ENCODE measurements around the gene PCDHGC3. TPM values are rescaled to one million over a fixed set of nuclear protein-coding genes. Genes with fewer than 3 reads are reported as not detected.
A peak's percentile ranks its signal among the peaks of the same experiment; 100 is the strongest.

PCDHGC3 gene
- total and polyA plus RNA-seq, 12 donors, result 8.7 to 112 (median 77.6) TPM

DNA sequence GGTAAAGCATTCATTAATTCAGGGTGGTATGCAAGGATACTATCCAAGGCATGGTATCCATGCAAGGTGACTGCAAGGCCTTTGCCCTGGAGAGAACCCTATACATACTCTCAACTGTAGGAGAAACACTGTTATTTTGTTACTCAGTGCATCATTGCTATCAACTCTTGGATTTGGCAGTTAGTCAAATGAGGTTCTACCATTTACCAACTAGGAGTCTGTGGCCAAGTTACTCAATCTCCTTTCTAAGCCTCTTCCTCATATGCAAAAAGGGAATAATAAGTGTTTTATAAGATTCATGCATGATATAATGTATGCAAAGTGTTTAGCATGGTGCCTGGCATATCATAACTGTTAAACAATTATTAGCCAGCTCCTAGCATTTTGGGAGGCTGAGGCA lies 4.0 kb downstream of the PCDHGC3 start:
- Histone ChIP-seq H3K27me3 (no peaks in the 10 kb centered on the region), H3K9me3 (replicated peaks in 1 of 3) (no peaks in the 10 kb centered on the region), H3K36me3 (replicated peaks in 1 of 2) (no peaks in the 10 kb centered on the region), H3K4me3 (no peak overlapping the region), H3K4me1 (replicated peaks in 1 of 2) (peaks cover 5 to 56% of the 10 kb centered on the region in 2 donors), H3K27ac (no peak overlapping the region)
- DNase-seq, result no peak
- no peak for TF ChIP-seq POLR2A (IDR thresholded peaks at IDR 0.05)
- TF ChIP-seq, protein P1, sequence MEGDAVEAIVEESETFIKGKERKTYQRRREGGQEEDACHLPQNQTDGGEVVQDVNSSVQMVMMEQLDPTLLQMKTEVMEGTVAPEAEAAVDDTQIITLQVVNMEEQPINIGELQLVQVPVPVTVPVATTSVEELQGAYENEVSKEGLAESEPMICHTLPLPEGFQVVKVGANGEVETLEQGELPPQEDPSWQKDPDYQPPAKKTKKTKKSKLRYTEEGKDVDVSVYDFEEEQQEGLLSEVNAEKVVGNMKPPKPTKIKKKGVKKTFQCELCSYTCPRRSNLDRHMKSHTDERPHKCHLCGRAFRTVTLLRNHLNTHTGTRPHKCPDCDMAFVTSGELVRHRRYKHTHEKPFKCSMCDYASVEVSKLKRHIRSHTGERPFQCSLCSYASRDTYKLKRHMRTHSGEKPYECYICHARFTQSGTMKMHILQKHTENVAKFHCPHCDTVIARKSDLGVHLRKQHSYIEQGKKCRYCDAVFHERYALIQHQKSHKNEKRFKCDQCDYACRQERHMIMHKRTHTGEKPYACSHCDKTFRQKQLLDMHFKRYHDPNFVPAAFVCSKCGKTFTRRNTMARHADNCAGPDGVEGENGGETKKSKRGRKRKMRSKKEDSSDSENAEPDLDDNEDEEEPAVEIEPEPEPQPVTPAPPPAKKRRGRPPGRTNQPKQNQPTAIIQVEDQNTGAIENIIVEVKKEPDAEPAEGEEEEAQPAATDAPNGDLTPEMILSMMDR (IDR thresholded peaks at IDR 0.05), result no peak
- intact Hi-C loops (cut with DNase I), result loop anchor here (5.0 kb wide), 1 partner anchor 38 kb away; no protein-coding TSS in a partner anchor

DNA sequence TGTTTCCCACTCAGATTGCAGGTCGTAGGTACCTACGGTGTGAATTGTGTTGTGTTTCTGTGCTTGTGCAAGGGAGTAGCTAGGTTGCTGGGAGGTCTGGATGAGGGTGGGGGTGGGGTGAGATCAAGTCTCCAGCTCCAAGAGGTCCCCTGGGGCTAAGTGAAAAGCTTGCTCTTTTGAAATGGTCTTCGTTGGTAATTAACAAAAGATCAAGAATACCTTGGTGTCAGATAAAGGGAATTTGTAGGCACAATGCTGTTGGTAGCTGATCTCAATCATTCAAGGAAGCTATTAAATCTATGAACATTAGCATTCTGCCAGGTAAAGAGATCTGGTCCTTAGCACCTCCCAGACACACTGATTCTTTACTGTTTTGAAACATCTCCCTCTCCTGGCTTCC lies 8.1 kb downstream of the PCDHGC3 start:
- Histone ChIP-seq H3K27me3 (no peaks in the 10 kb centered on the region), H3K36me3 (replicated peaks in 1 of 2) (no peaks in the 10 kb centered on the region), H3K9me3 (replicated peaks in 1 of 3) (no peaks in the 10 kb centered on the region), H3K4me1 (replicated peaks in 1 of 2) (peaks cover 4 to 36% of the 10 kb centered on the region in 2 donors), H3K27ac (no peak overlapping the region), H3K4me3 (no peak overlapping the region)
- intact Hi-C loops (cut with DNase I), result no loop called here
- DNase-seq, result no peak
- WGBS, 4 donors, result 66 to 73% (median 69%) methylated on average over 3 of the region's 3 CpGs
- TF ChIP-seq POLR2A (IDR thresholded peaks at IDR 0.05), result no peak
- TF ChIP-seq, protein P1 (IDR thresholded peaks at IDR 0.05), result no peak

DNA sequence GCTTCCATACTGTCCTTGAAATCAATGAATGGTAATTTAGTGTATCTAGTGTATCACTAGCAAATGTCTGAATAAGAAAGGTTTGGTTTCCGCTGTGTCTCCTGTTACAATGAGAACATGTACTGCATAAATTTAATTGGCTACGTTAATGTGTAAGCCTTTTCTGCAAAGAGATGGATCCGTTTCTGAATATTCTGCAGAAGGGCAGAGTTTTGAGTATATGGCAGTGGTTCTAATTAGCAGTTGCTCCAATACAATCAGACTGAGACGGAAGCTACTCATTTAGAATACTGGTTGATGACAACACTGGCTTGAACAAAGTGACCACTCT lies 8.5 kb downstream of the PCDHGC3 start:
- Histone ChIP-seq H3K36me3 (replicated peaks in 1 of 2) (no peaks in the 10 kb centered on the region), H3K4me3 (peak overlapping the region in 1 of 4 donors; percentile 51), H3K9me3 (replicated peaks in 1 of 3) (no peaks in the 10 kb centered on the region), H3K27ac (no peak overlapping the region), H3K4me1 (replicated peaks in 1 of 2) (peaks cover 4 to 36% of the 10 kb centered on the region in 2 donors), H3K27me3 (no peaks in the 10 kb centered on the region)
- WGBS, 4 donors, result 13 to 21% (median 17%) methylated on average over 4 of the region's 4 CpGs
- TF ChIP-seq, protein P1 (IDR thresholded peaks at IDR 0.05), result no peak
- intact Hi-C loops (cut with DNase I), result no loop called here
- no peak for DNase-seq

DNA sequence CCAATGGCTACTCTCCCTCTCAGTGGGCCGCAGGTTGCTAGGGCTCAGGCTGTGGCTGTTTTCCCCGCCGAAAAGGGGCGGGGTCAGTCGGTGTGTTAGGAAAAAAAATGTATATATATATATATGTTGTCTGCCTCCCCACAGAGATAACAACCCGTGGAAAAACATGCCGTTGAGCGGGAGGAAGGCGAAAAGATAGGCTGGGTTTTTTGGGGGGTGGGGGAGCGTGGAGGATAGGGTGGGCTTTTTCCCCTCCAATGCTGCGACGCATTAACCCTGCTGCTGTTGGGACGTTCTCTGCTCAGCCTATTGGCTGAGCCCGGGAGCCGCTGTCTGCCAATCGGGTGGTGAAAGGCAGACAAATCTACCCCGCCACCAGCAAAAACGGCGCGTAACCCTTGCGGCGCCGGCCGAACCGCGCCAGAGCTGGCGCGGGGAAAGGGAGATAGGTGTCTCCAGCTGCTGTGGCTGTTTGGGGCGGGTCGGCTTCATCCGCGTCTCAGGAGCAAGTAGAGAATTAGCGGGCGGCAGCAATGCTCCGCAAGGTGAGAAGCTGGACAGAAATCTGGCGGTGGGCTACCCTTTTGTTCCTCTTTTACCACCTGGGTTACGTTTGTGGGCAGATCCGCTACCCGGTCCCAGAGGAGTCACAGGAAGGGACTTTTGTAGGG lies 9.0 kb downstream of the PCDHGC3 start, which contains the start of gene PCDHGC4:
Gene PCDHGC4, plus strand, starts transcription at position 390 of the 671 bp plus-strand sequence. Its CDS starts 144 bp downstream, at position 534.
- intact Hi-C loops (cut with DNase I), result no loop called here
- Histone ChIP-seq H3K9me3 (replicated peaks in 1 of 3) (no peaks in the 10 kb centered on the region), H3K27ac (peak within 1 kb of the TSS in 1 of 5 donors; percentile 9), H3K36me3 (replicated peaks in 1 of 2) (no peaks in the 10 kb centered on the region), H3K4me1 (replicated peaks in 1 of 2) (peaks cover 4 to 36% of the 10 kb centered on the region in 2 donors), H3K27me3 (no peaks in the 10 kb centered on the region), H3K4me3 (peak within 1 kb of the TSS in 2 of 4 donors; percentile 13 to 51)
- no peak for TF ChIP-seq POLR2A (IDR thresholded peaks at IDR 0.05)
- TF ChIP-seq, protein P1 (IDR thresholded peaks at IDR 0.05), result no peak
- DNase-seq, result peak in 1 of 7 donors; percentile 26
- 5 to 8% (median 6%) methylated on average over 25 to 39 of the region's 39 CpGs for WGBS, 4 donors

Measured in adrenal gland (tissue), 12 donors.